Neural cell (in vitro differentiated cells): Measurements from ENCODE around the gene CAMKV. TPM values are rescaled to one million over a fixed set of nuclear protein-coding genes. Genes with fewer than 3 reads are reported as not detected.

Experiments
- H2AFZ ChIP-seq: fragments of 200-600, 300-800 bp; sonication (generic), shearing (Covaris generic); 2 replicates; pipeline ENCODE4 v1.6.0; 2014; ENCODE audit warnings: low read depth, mild to moderate bottlenecking, antibody characterized with exemption, low read length, moderate library complexity
- H3F3A ChIP-seq: fragments of 200-600 bp; shearing (Covaris generic); 2 replicates; pipeline ENCODE4 v1.6.1; 2016; ENCODE audit warnings: mild to moderate bottlenecking, moderate library complexity, mixed read lengths, antibody characterized with exemption, low read length; ENCODE audit not compliant: insufficient read depth, poor library complexity, severe bottlenecking
- H3K27ac ChIP-seq: fragments of 200-600, 300-800 bp; sonication (generic), shearing (Covaris generic); 2 replicates; pipeline ENCODE4 v1.5.1; 2014; ENCODE audit warnings: mild to moderate bottlenecking, low read length, moderate library complexity
- H3K27me3 ChIP-seq: fragments of 300-800, 200-600 bp; sonication (generic), shearing (Covaris generic); 2 replicates; pipeline ENCODE4 v1.6.0; 2014; ENCODE audit warnings: mild to moderate bottlenecking, low read depth, low read length, moderate library complexity; ENCODE audit not compliant: insufficient read depth
- H3K36me3 ChIP-seq: fragments of 300-800, 200-600 bp; sonication (generic), shearing (Covaris generic); 2 replicates; pipeline ENCODE4 v1.5.1; 2014; ENCODE audit warnings: mild to moderate bottlenecking, antibody characterized with exemption, low read length, moderate library complexity; ENCODE audit not compliant: insufficient read depth
- H3K4me2 ChIP-seq: fragments of 300-800, 200-600 bp; sonication (generic), shearing (Covaris generic); 2 replicates; pipeline ENCODE4 v1.6.0; 2014; ENCODE audit warnings: mild to moderate bottlenecking, low read length
- H3K4me3 ChIP-seq: fragments of 300-800, 200-600 bp; sonication (generic), shearing (Covaris generic); 2 replicates; pipeline ENCODE4 v1.5.1; 2014; ENCODE audit warnings: mild to moderate bottlenecking, low read length, moderate library complexity
- H3K79me2 ChIP-seq: fragments of 200-600 bp; shearing (Covaris generic); replicated peaks from 2 replicates; pipeline ENCODE4 v1.6.0; 2014; ENCODE audit warnings: mild to moderate bottlenecking, low read length, moderate library complexity; ENCODE audit not compliant: insufficient read depth
- H3K9ac ChIP-seq: fragments of 300-800, 200-600 bp; sonication (generic), shearing (Covaris generic); 2 replicates; pipeline ENCODE4 v1.6.1; 2016; ENCODE audit warnings: mild to moderate bottlenecking, low read length, mixed read lengths
- H3K9me2 ChIP-seq: fragments of 200-600 bp; shearing (Covaris generic); 2 replicates; pipeline ENCODE4 v1.6.1; 2016; ENCODE audit warnings: mild to moderate bottlenecking, low read length, mixed read lengths; ENCODE audit not compliant: insufficient read depth
- H3K9me3 ChIP-seq: fragments of 200-600, 300-800 bp; sonication (generic), shearing (Covaris generic); 2 replicates; pipeline ENCODE4 v1.6.1; 2016; ENCODE audit warnings: mild to moderate bottlenecking, mixed run types, low read length, moderate library complexity, mixed read lengths
- H4K20me1 ChIP-seq: fragments of 200-600 bp; shearing (Covaris generic); 2 replicates; pipeline ENCODE4 v1.6.1; 2016; ENCODE audit warnings: mild to moderate bottlenecking, mixed run types; ENCODE audit not compliant: insufficient read depth
- CTCF ChIP-seq: fragments of 450-650 bp; IDR thresholded peaks from 2 replicates; pipeline ENCODE4 v1.5.1; 2014; ENCODE audit warnings: antibody characterized with exemption, mild to moderate bottlenecking, moderate library complexity; ENCODE audit not compliant: poor library complexity, severe bottlenecking
- EP300 ChIP-seq: fragments of 450-650 bp; conservative IDR thresholded peaks from 2 replicates; pipeline ENCODE4 v1.6.1; 2014; ENCODE audit warnings: antibody characterized with exemption, mild to moderate bottlenecking, moderate library complexity; ENCODE audit not compliant: poor library complexity, severe bottlenecking
- EZH2 ChIP-seq: fragments of 200-600, 300-800 bp; shearing (Covaris generic), sonication (generic); IDR thresholded peaks from 2 replicates; pipeline ENCODE4 v1.6.1; 2014; ENCODE audit warnings: antibody characterized with exemption, low read length, borderline replicate concordance, mild to moderate bottlenecking; ENCODE audit not compliant: insufficient read depth, poor library complexity, severe bottlenecking
- MXI1 ChIP-seq: fragments of 450-650 bp; conservative IDR thresholded peaks from 2 replicates; pipeline ENCODE4 v1.6.1; 2014; ENCODE audit warnings: antibody characterized with exemption, mild to moderate bottlenecking; ENCODE audit not compliant: poor library complexity, severe bottlenecking
- POLR2AphosphoS5 ChIP-seq: IDR thresholded peaks from 2 replicates; pipeline ENCODE4 v1.6.1; 2012
- RAD21 ChIP-seq: fragments of 450-650 bp; conservative IDR thresholded peaks from 2 replicates; pipeline ENCODE4 v1.6.1; 2014; ENCODE audit warnings: antibody characterized with exemption, mild to moderate bottlenecking, moderate library complexity
- REST ChIP-seq: IDR thresholded peaks from 2 replicates; pipeline ENCODE4 v1.6.1; 2012; ENCODE audit warnings: borderline replicate concordance
- SMC3 ChIP-seq: fragments of 450-650 bp; conservative IDR thresholded peaks from 2 replicates; pipeline ENCODE4 v1.6.1; 2014; ENCODE audit warnings: antibody characterized with exemption, mild to moderate bottlenecking, moderate library complexity; ENCODE audit not compliant: poor library complexity
- TAF1 ChIP-seq: IDR thresholded peaks from 2 replicates; pipeline ENCODE4 v1.6.1; 2012; ENCODE audit warnings: low read depth
- polyA plus RNA-seq: library from polyadenylated mRNA; depleted of rRNA; stranded (reverse); fragments of >200 nt; gene quantifications from 2 replicates; pipeline ENCODE4 v1.2.3, GENCODE V29; 2014

The CAMKV gene
- polyA plus RNA-seq, 1 donor from 2014 or later: 293 TPM

- no peak overlapping the region for H2AFZ ChIP-seq
- no peak overlapping the region for H3K9ac ChIP-seq
- H3K27ac ChIP-seq: no peak overlapping the region
- H3K79me2 ChIP-seq: peaks cover 16% of the 10 kb centered on the region
- H3K36me3 ChIP-seq: no peaks in the 10 kb centered on the region
- H4K20me1 ChIP-seq: no peaks in the 10 kb centered on the region
- H3K9me3 ChIP-seq: no peaks in the 10 kb centered on the region
- TF ChIP-seq EZH2 (no peak), SMC3 (no peak), MXI1 (no peak)
- H3K27me3 ChIP-seq: no peaks in the 10 kb centered on the region
- no peaks in the 10 kb centered on the region for H3F3A ChIP-seq
- no peak overlapping the region for H3K4me2 ChIP-seq
- H3K9me2 ChIP-seq: no peaks in the 10 kb centered on the region
- H3K4me3 ChIP-seq: no peak overlapping the region
These were observed 10.0 kb downstream of the CAMKV start for GRCh38 chr3:49859576-49860305.

GRCh38 chr3:49856181-49857005 is 13.3 kb downstream of the CAMKV start, which contains the start of gene TRAIP:
Gene TRAIP (minus strand): TSS chr3:49856564. CDS start chr3:49856453, 111 bp downstream.
- Histone ChIP-seq H3K27ac (peak within 1 kb of the TSS; percentile 84), H3K9me2 (no peaks in the 10 kb centered on the region), H3K36me3 (no peaks in the 10 kb centered on the region), H3K27me3 (no peaks in the 10 kb centered on the region), H2AFZ (peak within 1 kb of the TSS; percentile 40), H3F3A (no peaks in the 10 kb centered on the region), H3K4me2 (peak within 1 kb of the TSS; percentile 79), H3K4me3 (peak within 1 kb of the TSS; percentile 92), H3K9me3 (no peaks in the 10 kb centered on the region), H3K79me2 (peaks cover 6% of the 10 kb centered on the region), H4K20me1 (no peaks in the 10 kb centered on the region), H3K9ac (peak within 1 kb of the TSS; percentile 73)
- no peak for TF ChIP-seq EZH2
- peak; percentile 51 for TF ChIP-seq REST
- peak; percentile 34 for TF ChIP-seq EP300
- peak; percentile 36 for TF ChIP-seq CTCF
- TF ChIP-seq RAD21: peak; percentile 60
- peak; percentile 63 for TF ChIP-seq SMC3
- peak; percentile 96 for TF ChIP-seq MXI1
- TF ChIP-seq POLR2AphosphoS5: peak; percentile 91
- peak; percentile 76 for TF ChIP-seq TAF1
